ENCODE results near the gene CDKN1C.

CDKN1C gene

DNA sequence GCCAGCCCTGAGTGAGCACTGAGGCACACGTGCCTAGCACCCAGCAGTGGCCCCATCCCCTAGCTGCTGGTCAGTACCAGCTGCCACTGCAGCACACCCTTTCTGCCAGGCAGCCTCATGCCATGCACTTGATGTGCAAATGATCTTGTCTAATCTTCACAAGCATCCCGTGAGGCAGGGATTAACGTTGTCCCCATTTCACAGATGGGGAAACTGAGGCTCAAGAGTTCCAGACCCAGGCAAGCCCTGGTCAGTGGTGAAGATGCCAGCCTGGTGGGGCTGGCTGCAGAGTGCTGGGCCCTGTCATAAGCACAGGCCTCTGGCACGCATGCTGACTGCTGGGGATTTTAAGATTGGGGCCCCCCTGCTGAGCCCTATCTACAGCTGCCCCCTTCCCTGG, 8.4 kb upstream of the CDKN1C start:
- no peaks in the 10 kb centered on the region for H3K36me3 Mint-ChIP-seq
- H3K4me1 Mint-ChIP-seq = peaks cover 46% of the 10 kb centered on the region
- H3K27me3 Mint-ChIP-seq = peaks cover 9% of the 10 kb centered on the region
- H3K4me3 Mint-ChIP-seq = peak overlapping the region; percentile 11
- DNase-seq = no peak
- H3K27ac Mint-ChIP-seq = peak overlapping the region; percentile 62
- CTCF ChIA-PET = interaction anchor here (0.7 to 4.9 kb wide), 4 partner anchors 36 to 367 kb away, joined by 3 to 50 read pairs (median 5); partner anchors contain the start of gene PHLDA2
- H3K9me3 Mint-ChIP-seq = no peaks in the 10 kb centered on the region

DNA sequence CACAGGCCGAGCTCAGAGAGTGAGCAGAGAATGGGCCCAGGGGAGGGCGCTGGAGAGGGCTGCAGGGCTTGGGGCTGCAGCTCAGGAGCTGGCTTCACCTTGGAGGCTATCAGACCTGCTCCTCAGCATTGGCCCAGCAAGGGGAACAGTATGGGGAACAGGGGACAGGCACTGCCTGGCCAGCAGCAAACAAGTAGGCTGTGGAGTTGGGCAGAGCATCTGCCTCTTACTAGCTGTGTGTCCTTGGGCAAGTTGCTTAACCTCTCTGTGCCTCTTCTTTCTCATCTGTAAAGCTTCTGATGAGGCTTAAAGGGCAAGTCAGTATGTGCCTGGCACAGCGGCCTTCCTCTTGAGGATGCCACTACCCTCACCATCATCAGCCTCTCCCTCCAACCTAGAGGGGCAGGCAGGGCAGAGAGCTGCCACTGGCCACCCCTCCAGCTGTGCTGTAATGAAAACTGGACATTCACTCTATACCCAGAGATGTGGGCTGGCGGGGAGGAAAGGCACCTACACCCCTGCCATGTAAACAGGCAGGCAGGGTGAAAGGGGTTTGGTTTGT, 7.5 kb upstream of the CDKN1C start:
- H3K27me3 Mint-ChIP-seq = peaks cover 13% of the 10 kb centered on the region
- CTCF ChIA-PET = interaction anchor here (0.7 to 13.7 kb wide), 21 partner anchors 9 to 799 kb away, joined by 3 to 344 read pairs (median 4); partner anchors contain the start of genes CARS1 and PHLDA2
- peak; percentile 79 for DNase-seq
- H3K27ac Mint-ChIP-seq = peak overlapping the region; percentile 86
- H3K36me3 Mint-ChIP-seq = no peaks in the 10 kb centered on the region
- H3K9me3 Mint-ChIP-seq = no peaks in the 10 kb centered on the region
- peak overlapping the region; percentile 81 for H3K4me3 Mint-ChIP-seq
- H3K4me1 Mint-ChIP-seq = peaks cover 40% of the 10 kb centered on the region

- CTCF ChIA-PET = interaction anchor here (0.7 to 13.7 kb wide), 23 partner anchors 10 to 798 kb away, joined by 3 to 344 read pairs (median 4); partner anchors contain the start of genes CARS1 and PHLDA2
- Mint-ChIP-seq H3K4me3 (peak overlapping the region; percentile 81), H3K4me1 (peaks cover 35% of the 10 kb centered on the region), H3K27ac (peak overlapping the region; percentile 86), H3K9me3 (no peaks in the 10 kb centered on the region), H3K27me3 (peaks cover 19% of the 10 kb centered on the region), H3K36me3 (no peaks in the 10 kb centered on the region)
- peak; percentile 90 for DNase-seq
Measured at GRCh38 chr11:2892215-2892966, 6.8 kb upstream of the CDKN1C start.

- H3K36me3 Mint-ChIP-seq = no peaks in the 10 kb centered on the region
- peaks cover 27% of the 10 kb centered on the region for H3K27me3 Mint-ChIP-seq
- H3K27ac Mint-ChIP-seq = peak overlapping the region; percentile 86
- peaks cover 38% of the 10 kb centered on the region for H3K4me1 Mint-ChIP-seq
- no peaks in the 10 kb centered on the region for H3K9me3 Mint-ChIP-seq
- DNase-seq = peak; percentile 31
- CTCF ChIA-PET = interaction anchor here (0.9 to 13.7 kb wide), 17 partner anchors 9 to 471 kb away, joined by 3 to 344 read pairs (median 7); partner anchors contain the start of genes CARS1 and PHLDA2
- peak overlapping the region; percentile 81 for H3K4me3 Mint-ChIP-seq
Measured at GRCh38 chr11:2891326-2892214, 6.0 kb upstream of the CDKN1C start.

GRCh38 chr11:2890466-2891294, 5.1 kb upstream of the CDKN1C start:
- H3K27me3 Mint-ChIP-seq = peaks cover 25% of the 10 kb centered on the region
- no peaks in the 10 kb centered on the region for H3K9me3 Mint-ChIP-seq
- peak overlapping the region; percentile 86 for H3K27ac Mint-ChIP-seq
- peaks cover 37% of the 10 kb centered on the region for H3K4me1 Mint-ChIP-seq
- CTCF ChIA-PET = interaction anchor here (0.8 to 13.7 kb wide), 6 partner anchors 39 to 470 kb away, joined by 3 to 344 read pairs (median 8); partner anchors contain the start of gene PHLDA2
- no peak overlapping the region for H3K4me3 Mint-ChIP-seq
- no peak for DNase-seq
- H3K36me3 Mint-ChIP-seq = no peaks in the 10 kb centered on the region

DNA sequence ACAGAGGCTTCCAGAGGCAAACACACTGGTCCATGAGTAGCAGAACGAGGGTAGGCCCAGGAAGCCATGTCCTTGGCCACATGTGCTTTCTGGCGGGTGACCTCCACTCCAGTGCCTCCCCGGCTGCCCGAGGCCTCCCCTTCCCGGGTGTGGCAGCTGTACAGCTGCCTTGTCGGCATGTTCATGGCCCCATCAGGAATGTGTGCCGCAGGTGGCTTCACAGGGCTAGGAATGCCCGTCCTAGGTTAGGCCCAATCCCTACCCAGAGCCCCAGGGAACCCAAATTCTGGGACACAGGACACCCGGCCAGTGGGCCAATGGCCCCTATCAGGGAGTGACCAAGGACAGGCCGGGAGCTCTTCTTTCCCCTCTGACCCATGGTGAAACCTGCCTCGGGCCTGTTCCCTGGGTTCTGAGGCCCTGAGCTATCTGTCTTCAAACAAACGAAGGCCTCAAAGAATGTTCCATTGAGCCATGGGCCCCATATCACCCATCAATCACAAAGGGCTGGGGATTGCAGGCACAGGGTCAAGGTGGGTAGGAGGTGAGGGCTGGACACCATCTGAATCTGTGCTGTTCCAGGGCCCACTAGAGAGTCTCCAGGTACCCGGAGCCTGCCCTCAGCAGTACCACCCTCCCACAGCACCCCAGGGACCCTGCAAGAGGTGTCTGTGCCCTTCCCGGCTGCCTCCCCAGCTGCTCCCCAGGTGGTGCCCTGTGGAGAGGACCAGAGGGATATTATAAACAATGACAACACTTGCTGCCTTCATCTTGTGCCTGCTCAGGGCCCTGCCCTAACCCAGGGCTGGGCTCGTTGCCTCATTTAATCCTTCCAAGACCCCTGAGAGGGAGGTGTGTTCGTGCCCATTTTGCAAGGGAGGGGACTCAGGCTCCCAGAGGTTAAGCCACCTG, 4.0 kb upstream of the CDKN1C start:
- no peak overlapping the region for H3K4me3 Mint-ChIP-seq
- H3K4me1 Mint-ChIP-seq = peaks cover 40% of the 10 kb centered on the region
- CTCF ChIA-PET = interaction anchor here (0.8 to 13.7 kb wide), 9 partner anchors 9 to 469 kb away, joined by 3 to 344 read pairs (median 4); partner anchors contain the start of gene PHLDA2
- no peak overlapping the region for H3K27ac Mint-ChIP-seq
- H3K36me3 Mint-ChIP-seq = no peaks in the 10 kb centered on the region
- peaks cover 31% of the 10 kb centered on the region for H3K27me3 Mint-ChIP-seq
- H3K9me3 Mint-ChIP-seq = no peaks in the 10 kb centered on the region
- DNase-seq = no peak

- Mint-ChIP-seq H3K4me3 (no peak overlapping the region), H3K9me3 (no peaks in the 10 kb centered on the region), H3K4me1 (peaks cover 32% of the 10 kb centered on the region), H3K36me3 (no peaks in the 10 kb centered on the region), H3K27ac (peak overlapping the region; percentile 16), H3K27me3 (peaks cover 38% of the 10 kb centered on the region)
- CTCF ChIA-PET = interaction anchor here (0.7 to 13.7 kb wide), 18 partner anchors 10 to 619 kb away, joined by 3 to 344 read pairs (median 4); partner anchors contain the start of gene PHLDA2
- DNase-seq = peak; percentile 92
Measured at GRCh38 chr11:2888266-2888968, 2.8 kb upstream of the CDKN1C start.

GRCh38 chr11:2887515-2888195, 2.1 kb upstream of the CDKN1C start:
- H3K4me3 Mint-ChIP-seq = peak overlapping the region; percentile 62
- no peaks in the 10 kb centered on the region for H3K9me3 Mint-ChIP-seq
- peaks cover 28% of the 10 kb centered on the region for H3K4me1 Mint-ChIP-seq

DNA sequence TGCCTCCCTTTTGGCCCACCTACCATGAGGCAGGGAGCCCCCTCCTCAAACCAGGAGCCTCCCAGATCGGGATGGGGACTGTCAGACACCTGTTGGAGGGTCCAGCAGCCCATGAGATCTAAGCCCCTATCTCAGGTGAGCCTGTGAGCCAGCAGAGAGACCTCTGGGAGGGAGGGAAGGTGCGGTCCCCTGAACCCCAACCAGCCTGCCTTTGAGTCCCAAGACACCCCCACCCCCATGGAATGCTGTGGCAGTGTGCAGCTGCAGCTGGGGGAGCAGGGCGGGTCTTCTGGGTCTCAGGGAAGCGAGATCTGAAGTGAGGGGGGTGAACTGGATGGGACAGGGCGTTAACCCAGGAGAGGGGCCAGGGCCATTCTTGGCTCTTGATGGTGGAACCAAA, 1.4 kb upstream of the CDKN1C start:
- no peak for DNase-seq
- CTCF ChIA-PET = interaction anchor here (1.2 to 13.7 kb wide), 8 partner anchors 12 to 617 kb away, joined by 3 to 344 read pairs (median 6); a partner anchor contains a TSS
- Mint-ChIP-seq H3K36me3 (no peaks in the 10 kb centered on the region), H3K27me3 (peaks cover 52% of the 10 kb centered on the region), H3K27ac (no peak overlapping the region), H3K4me3 (peak overlapping the region; percentile 62), H3K4me1 (peaks cover 22% of the 10 kb centered on the region), H3K9me3 (no peaks in the 10 kb centered on the region)

More at GRCh38 chr11:2887515-2888195, 2.1 kb upstream of the CDKN1C start:
- no peak for DNase-seq
- no peak overlapping the region for H3K27ac Mint-ChIP-seq
- CTCF ChIA-PET = interaction anchor here (0.7 to 13.7 kb wide), 17 partner anchors 11 to 618 kb away, joined by 3 to 344 read pairs (median 4); a partner anchor contains a TSS
- H3K27me3 Mint-ChIP-seq = peaks cover 45% of the 10 kb centered on the region
- H3K36me3 Mint-ChIP-seq = no peaks in the 10 kb centered on the region

- Mint-ChIP-seq H3K4me1 (peaks cover 16% of the 10 kb centered on the region), H3K36me3 (no peaks in the 10 kb centered on the region), H3K9me3 (no peaks in the 10 kb centered on the region), H3K4me3 (peak overlapping the region; percentile 62), H3K27me3 (peaks cover 58% of the 10 kb centered on the region), H3K27ac (no peak overlapping the region)
- peak; percentile 32 for DNase-seq
- CTCF ChIA-PET = interaction anchor here (0.7 to 13.7 kb wide), 4 partner anchors 44 to 487 kb away, joined by 3 to 344 read pairs (median 6); no protein-coding TSS in a partner anchor
Measured at GRCh38 chr11:2886191-2886894, 768 bp upstream of the CDKN1C start.
